ENCODE results near the gene FMN1. TPM values are rescaled to one million over a fixed set of nuclear protein-coding genes. Genes with fewer than 3 reads are reported as not detected.

FMN1 gene
- total RNA-seq, 1 experiment from 2014 or later, result 25.8 TPM

- H3K79me2 ChIP-seq (ENCODE audit: low read depth), result no peaks in the 10 kb centered on the region
- no peaks in the 10 kb centered on the region; the same call in 1 of the 2 replicates for H3F3A ChIP-seq (ENCODE audit: insufficient read depth, low read depth)
- ChIA-PET POLR2A (ENCODE audit: unreplicated experiment) (interaction anchor here (0.6 kb wide), 1 partner anchor 428 kb away, joined by 3 read pairs; no protein-coding TSS in a partner anchor), CTCF (interaction anchor here (0.6 kb wide), 1 partner anchor 198 kb away, joined by 4 read pairs; no protein-coding TSS in a partner anchor)
- H3K36me3 ChIP-seq (ENCODE audit: low read depth), result no peaks in the 10 kb centered on the region
- no peaks in the 10 kb centered on the region for H3K9me3 ChIP-seq (ENCODE audit: insufficient read depth, low read depth)
- DNase-seq, result peak in 1 of 2 experiments; percentile 38
- no peak overlapping the region for H3K27ac ChIP-seq
- no peaks in the 10 kb centered on the region for H3K9me2 ChIP-seq (ENCODE audit: insufficient read depth)
- H3K27me3 ChIP-seq (ENCODE audit: insufficient read depth, low read depth), result no peaks in the 10 kb centered on the region
- TF ChIP-seq EZH2 (IDR thresholded peaks at IDR 0.05; ENCODE audit: low read depth), result no peak
- H2AFZ ChIP-seq, result no peak overlapping the region
- no peaks in the 10 kb centered on the region for H4K20me1 ChIP-seq (ENCODE audit: insufficient read depth)
- no peak overlapping the region for H3K4me3 ChIP-seq
- no peak overlapping the region for H3K4me2 ChIP-seq
- H3K4me1 ChIP-seq (replicated peaks; ENCODE audit: insufficient read depth), result peaks cover 11% of the 10 kb centered on the region
- BruUV-seq (replicated peaks), result no TSS peak
- intact Hi-C loops (cut with micrococcal nuclease; ENCODE audit: unreplicated experiment), result no loop called here
Measured at GRCh38 chr15:33154351-33155166, 40.0 kb downstream of the FMN1 start.

GRCh38 chr15:33153548-33153947 is 41.0 kb downstream of the FMN1 start:
- Histone ChIP-seq H3K4me3 (no peak overlapping the region), H3K27me3 (ENCODE audit: insufficient read depth, low read depth) (no peaks in the 10 kb centered on the region), H3K9me2 (ENCODE audit: insufficient read depth) (no peaks in the 10 kb centered on the region), H3K79me2 (ENCODE audit: low read depth) (no peaks in the 10 kb centered on the region), H3K4me2 (no peak overlapping the region), H2AFZ (no peak overlapping the region), H3F3A (ENCODE audit: insufficient read depth, low read depth) (no peaks in the 10 kb centered on the region; the same call in 1 of the 2 replicates), H3K4me1 (replicated peaks; ENCODE audit: insufficient read depth) (peaks cover 11% of the 10 kb centered on the region), H3K36me3 (ENCODE audit: low read depth) (no peaks in the 10 kb centered on the region), H3K9me3 (ENCODE audit: insufficient read depth, low read depth) (no peaks in the 10 kb centered on the region), H4K20me1 (ENCODE audit: insufficient read depth) (no peaks in the 10 kb centered on the region), H3K27ac (no peak overlapping the region)
- no peak for TF ChIP-seq EZH2 (IDR thresholded peaks at IDR 0.05; ENCODE audit: low read depth)
- no peak for TF ChIP-seq CTCF (conservative IDR thresholded peaks at IDR 0.05)
- DNase-seq, result no peak
- intact Hi-C loops (cut with micrococcal nuclease; ENCODE audit: unreplicated experiment), result no loop called here
- no TSS peak for BruUV-seq (replicated peaks)
- ChIA-PET POLR2A (ENCODE audit: unreplicated experiment) (no interaction called here), CTCF (no interaction called here)

- ChIA-PET CTCF (no interaction called here), POLR2A (ENCODE audit: unreplicated experiment) (no interaction called here)
- Histone ChIP-seq H3K79me2 (ENCODE audit: low read depth) (no peaks in the 10 kb centered on the region), H3K4me2 (no peak overlapping the region), H4K20me1 (ENCODE audit: insufficient read depth) (no peaks in the 10 kb centered on the region), H3K4me1 (replicated peaks; ENCODE audit: insufficient read depth) (peaks cover 11% of the 10 kb centered on the region), H2AFZ (no peak overlapping the region), H3K36me3 (ENCODE audit: low read depth) (no peaks in the 10 kb centered on the region), H3K27ac (no peak overlapping the region), H3K9me2 (ENCODE audit: insufficient read depth) (no peaks in the 10 kb centered on the region), H3K9me3 (ENCODE audit: insufficient read depth, low read depth) (no peaks in the 10 kb centered on the region), H3K27me3 (ENCODE audit: insufficient read depth, low read depth) (no peaks in the 10 kb centered on the region), H3F3A (ENCODE audit: insufficient read depth, low read depth) (no peaks in the 10 kb centered on the region; the same call in 1 of the 2 replicates), H3K4me3 (no peak overlapping the region)
- BruUV-seq (replicated peaks), result no TSS peak
- DNase-seq, result no peak
- TF ChIP-seq EZH2 (IDR thresholded peaks at IDR 0.05; ENCODE audit: low read depth) (no peak), CTCF (conservative IDR thresholded peaks at IDR 0.05) (no peak)
- intact Hi-C loops (cut with micrococcal nuclease; ENCODE audit: unreplicated experiment), result no loop called here
Measured at GRCh38 chr15:33152502-33153109, 41.9 kb downstream of the FMN1 start.
